ENCODE results near the gene CD163L1.
A peak's percentile ranks its signal among the peaks of the same experiment; 100 is the strongest.

CD163L1 gene

GRCh38 chr12:7460375-7461259 is 16.7 kb upstream of the CD163L1 start:
- TF ChIP-seq CTCF (IDR thresholded peaks at IDR 0.05; ENCODE audit: insufficient read depth, missing control alignments) = peak; percentile 72
- DNase-seq (ENCODE audit: insufficient read length, low spot score) (peak; percentile 23), FAIRE-seq (peak; percentile 16)

GRCh38 chr12:7459973-7460372 is 16.0 kb upstream of the CD163L1 start:
- FAIRE-seq = no peak
- no peak for DNase-seq (ENCODE audit: insufficient read length, low spot score)
- no peak for TF ChIP-seq CTCF (IDR thresholded peaks at IDR 0.05; ENCODE audit: insufficient read depth, missing control alignments)

- TF ChIP-seq CTCF (IDR thresholded peaks at IDR 0.05; ENCODE audit: insufficient read depth, missing control alignments) = no peak
- FAIRE-seq (no peak), DNase-seq (ENCODE audit: insufficient read length, low spot score) (no peak)
Observed at GRCh38 chr12:7451756-7452155, 7.8 kb upstream of the CD163L1 start.

- FAIRE-seq = no peak
- no peak for DNase-seq (ENCODE audit: insufficient read length, low spot score)
- TF ChIP-seq CTCF (IDR thresholded peaks at IDR 0.05; ENCODE audit: insufficient read depth, missing control alignments) = no peak
Observed at GRCh38 chr12:7450667-7451066, 6.7 kb upstream of the CD163L1 start.

- FAIRE-seq (no peak), DNase-seq (ENCODE audit: insufficient read length, low spot score) (no peak)
- no peak for TF ChIP-seq CTCF (IDR thresholded peaks at IDR 0.05; ENCODE audit: insufficient read depth, missing control alignments)
Observed at GRCh38 chr12:7448099-7448498, 4.1 kb upstream of the CD163L1 start.

GRCh38 chr12:7444537-7444936 is 584 bp upstream of the CD163L1 start:
- FAIRE-seq = no peak
- no peak for TF ChIP-seq CTCF (IDR thresholded peaks at IDR 0.05; ENCODE audit: insufficient read depth, missing control alignments)

GRCh38 chr12:7441216-7441615 is 2.7 kb downstream of the CD163L1 start:
- TF ChIP-seq CTCF (IDR thresholded peaks at IDR 0.05; ENCODE audit: insufficient read depth, missing control alignments) = no peak
- DNase-seq (ENCODE audit: insufficient read length, low spot score) (no peak), FAIRE-seq (no peak)

More at GRCh38 chr12:7444537-7444936, 584 bp upstream of the CD163L1 start:
- no peak for DNase-seq (ENCODE audit: insufficient read length, low spot score)
